BJ (cell line): Measurements from ENCODE around the gene CLMN. TPM values are rescaled to one million over a fixed set of nuclear protein-coding genes. Genes with fewer than 3 reads are reported as not detected.

Source experiments
- CTCF ChIA-PET: fragments of 350-600 bp; formaldehyde crosslinking; extraction: SDS; loops from one replicate; lab custom pipeline; 2021; ENCODE audit warnings: antibody characterized with exemption, inconsistent platforms; lab: Yijun Ruan, JAX
- POLR2A ChIA-PET: fragments of 300-600 bp; sonication (Branson Sonifier 250); formaldehyde crosslinking; extraction: SDS; loops from one replicate; lab custom pipeline; 2021; ENCODE audit warnings: antibody characterized with exemption; lab: Charles Lee
- DNase-seq: peaks from one replicate; pipeline ENCODE4 v3.0.0-alpha.2; 2011; ENCODE audit warnings: low read depth
- H3K27me3 ChIP-seq: 2 replicates; pipeline ENCODE4 v1.6.0; 2011; ENCODE audit warnings: low read length; ENCODE audit not compliant: control insufficient read depth, insufficient read depth
- H3K36me3 ChIP-seq: 2 replicates; pipeline ENCODE4 v1.5.1; 2011; ENCODE audit warnings: low read length; ENCODE audit not compliant: control insufficient read depth, insufficient read depth
- H3K4me3 ChIP-seq: 2 replicates; pipeline ENCODE4 v1.5.1; 2011; ENCODE audit warnings: low read depth, mild to moderate bottlenecking, control low read depth, low read length
- polyA plus RNA-seq: library from polyadenylated mRNA; depleted of rRNA; stranded (reverse); fragments of >200 nt; gene quantifications from 2 replicates; pipeline ENCODE4 v1.2.3, GENCODE V29; 2011
- TF ChIP-seq, protein P1 (sequence below): IDR thresholded peaks from 2 replicates; pipeline ENCODE4 v1.5.1; 2011; ENCODE audit warnings: low read depth, mild to moderate bottlenecking, control low read depth, inconsistent platforms, low read length, moderate library complexity; ENCODE audit not compliant: insufficient read depth

Gene CLMN
- polyA plus RNA-seq, 1 experiment, result 0.13 TPM

DNA sequence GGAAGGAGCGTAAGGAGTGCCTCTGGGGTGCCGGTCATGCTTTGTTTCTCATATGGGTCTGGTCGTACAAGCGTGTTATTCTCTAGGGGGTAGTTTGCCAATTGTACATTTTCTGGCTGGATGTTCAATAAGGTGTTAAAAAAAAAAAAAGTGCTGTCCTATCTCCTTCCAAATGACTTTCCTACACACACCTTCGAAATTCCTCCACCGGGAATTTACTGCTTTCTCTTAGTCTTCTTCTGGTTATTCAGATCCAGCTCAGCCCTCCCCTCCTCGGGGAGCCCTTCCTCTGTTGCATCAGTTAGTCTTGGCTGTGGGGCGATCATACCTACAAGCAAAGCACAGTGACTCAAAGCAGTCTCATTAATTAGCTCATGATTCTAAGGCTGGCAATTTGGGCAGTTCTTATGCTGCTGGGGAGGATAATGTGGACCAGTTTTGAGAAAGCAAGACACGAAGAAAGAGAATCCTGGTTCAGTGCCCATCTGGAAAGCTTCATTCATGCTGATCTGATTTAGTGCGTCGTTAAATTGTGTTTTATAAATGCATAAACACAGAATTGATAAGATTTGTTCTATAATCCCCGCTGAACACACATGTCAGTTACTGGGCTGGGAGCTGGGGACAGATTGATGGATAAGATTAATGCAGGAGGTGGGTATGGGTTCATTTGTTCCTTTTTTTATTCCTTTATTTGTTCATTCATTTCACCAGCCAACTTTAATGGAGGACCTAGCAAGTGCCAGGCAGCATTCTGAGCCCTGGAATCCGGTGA lies 9.2 kb upstream of the CLMN start:
- no peak overlapping the region for H3K4me3 ChIP-seq

DNA sequence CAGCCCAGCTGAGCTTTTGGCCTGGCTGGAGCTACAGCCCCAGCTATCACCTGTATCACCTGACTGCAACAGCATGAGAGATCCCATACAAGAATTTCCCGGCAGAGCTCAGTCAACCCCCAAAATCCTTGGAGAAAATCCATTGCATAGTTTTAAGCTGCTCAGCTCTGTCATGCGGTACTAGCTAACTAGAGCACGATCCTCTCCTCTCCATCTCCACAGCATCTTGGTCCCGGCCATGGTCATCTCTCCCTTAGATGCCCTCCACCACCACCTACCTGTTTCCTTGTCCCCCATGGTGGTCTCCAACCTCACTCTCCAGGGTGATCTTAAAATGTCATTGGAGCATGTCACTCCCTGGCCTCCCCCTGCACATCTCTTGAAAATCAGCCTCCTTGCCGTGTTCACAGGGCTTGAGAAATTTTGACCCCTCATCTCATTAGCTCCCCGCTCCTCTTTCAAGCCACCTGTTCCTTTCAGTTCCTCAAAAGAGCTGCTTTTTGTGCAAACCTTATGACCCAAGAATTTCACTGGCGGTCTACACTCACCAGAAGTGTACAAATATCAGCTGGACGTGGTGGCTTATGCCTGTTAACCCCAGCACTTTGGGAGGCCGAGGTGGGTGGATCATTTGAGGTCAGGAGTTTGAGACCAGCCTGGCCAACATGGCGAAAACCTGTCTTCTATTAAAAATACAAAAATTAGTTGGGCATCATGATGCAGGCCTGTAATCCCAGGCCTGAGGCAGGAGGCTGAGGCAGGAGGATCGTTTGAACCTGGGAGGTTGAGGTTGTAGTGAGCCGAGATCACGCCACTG lies 8.1 kb upstream of the CLMN start:
- ChIA-PET POLR2A (no interaction called here), CTCF (no interaction called here)
- DNase-seq, result no peak
- H3K4me3 ChIP-seq, result no peak overlapping the region
- H3K27me3 ChIP-seq, result no peaks in the 10 kb centered on the region
- no peaks in the 10 kb centered on the region for H3K36me3 ChIP-seq
- TF ChIP-seq, protein P1, sequence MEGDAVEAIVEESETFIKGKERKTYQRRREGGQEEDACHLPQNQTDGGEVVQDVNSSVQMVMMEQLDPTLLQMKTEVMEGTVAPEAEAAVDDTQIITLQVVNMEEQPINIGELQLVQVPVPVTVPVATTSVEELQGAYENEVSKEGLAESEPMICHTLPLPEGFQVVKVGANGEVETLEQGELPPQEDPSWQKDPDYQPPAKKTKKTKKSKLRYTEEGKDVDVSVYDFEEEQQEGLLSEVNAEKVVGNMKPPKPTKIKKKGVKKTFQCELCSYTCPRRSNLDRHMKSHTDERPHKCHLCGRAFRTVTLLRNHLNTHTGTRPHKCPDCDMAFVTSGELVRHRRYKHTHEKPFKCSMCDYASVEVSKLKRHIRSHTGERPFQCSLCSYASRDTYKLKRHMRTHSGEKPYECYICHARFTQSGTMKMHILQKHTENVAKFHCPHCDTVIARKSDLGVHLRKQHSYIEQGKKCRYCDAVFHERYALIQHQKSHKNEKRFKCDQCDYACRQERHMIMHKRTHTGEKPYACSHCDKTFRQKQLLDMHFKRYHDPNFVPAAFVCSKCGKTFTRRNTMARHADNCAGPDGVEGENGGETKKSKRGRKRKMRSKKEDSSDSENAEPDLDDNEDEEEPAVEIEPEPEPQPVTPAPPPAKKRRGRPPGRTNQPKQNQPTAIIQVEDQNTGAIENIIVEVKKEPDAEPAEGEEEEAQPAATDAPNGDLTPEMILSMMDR, result no peak

More for the DNA sequence above, 9.2 kb upstream of the CLMN start:
- ChIA-PET POLR2A (no interaction called here), CTCF (interaction anchor here (0.6 to 1.1 kb wide), 3 partner anchors 12 to 60 kb away, joined by 3 to 5 read pairs (median 3); no protein-coding TSS in a partner anchor)
- Histone ChIP-seq H3K27me3 (no peaks in the 10 kb centered on the region), H3K36me3 (no peaks in the 10 kb centered on the region)
- no peak for DNase-seq
- TF ChIP-seq, protein P1, result no peak

DNA sequence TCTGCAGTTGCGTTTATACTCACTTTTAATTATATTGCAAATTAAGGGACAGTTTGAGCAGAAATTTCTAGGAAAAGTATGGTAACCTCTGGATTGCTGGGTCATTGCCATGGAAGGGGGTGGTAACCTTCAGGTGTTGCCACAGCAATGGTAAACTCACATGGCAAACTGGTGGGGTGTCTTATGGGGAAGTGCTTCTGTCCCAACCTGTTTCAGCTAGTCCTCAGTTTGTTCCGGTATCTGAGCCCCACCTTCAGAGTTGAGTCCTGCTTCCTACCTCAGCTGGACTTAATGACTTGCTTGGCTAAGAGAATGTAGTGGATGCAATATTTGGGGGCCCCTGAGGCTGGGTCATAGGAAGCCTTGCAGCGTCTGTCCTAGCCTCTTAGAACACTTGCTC lies 7.3 kb upstream of the CLMN start:
- no peak for DNase-seq
- TF ChIP-seq, protein P1, result no peak

DNA sequence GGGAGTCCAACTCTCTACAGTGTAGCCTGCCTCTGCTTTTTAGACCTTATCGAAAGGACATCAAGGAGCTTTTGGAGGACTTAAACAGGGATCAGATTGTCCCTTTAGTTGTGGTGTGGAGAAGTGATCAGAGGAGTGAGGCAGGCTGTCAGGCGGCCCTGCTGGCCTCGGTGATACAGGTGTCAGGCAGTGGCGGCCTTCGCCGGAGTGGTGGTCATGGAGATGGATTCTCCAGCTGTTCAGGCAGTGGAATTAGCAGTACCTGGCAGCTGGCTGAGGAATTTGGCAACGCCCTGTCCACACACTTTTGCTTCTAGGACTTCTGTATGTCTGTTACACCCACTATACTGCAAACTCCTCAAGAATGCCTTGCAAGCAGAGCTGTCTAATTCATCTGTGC lies 4.2 kb upstream of the CLMN start:
- Histone ChIP-seq H3K4me3 (no peak overlapping the region), H3K27me3 (peaks cover 3% of the 10 kb centered on the region), H3K36me3 (no peaks in the 10 kb centered on the region)
- no peak for DNase-seq
- ChIA-PET POLR2A (no interaction called here), CTCF (no interaction called here)
- TF ChIP-seq, protein P1, result no peak

More for the DNA sequence above, 7.3 kb upstream of the CLMN start:
- ChIA-PET CTCF (no interaction called here), POLR2A (no interaction called here)
- Histone ChIP-seq H3K36me3 (no peaks in the 10 kb centered on the region), H3K27me3 (no peaks in the 10 kb centered on the region), H3K4me3 (no peak overlapping the region)

DNA sequence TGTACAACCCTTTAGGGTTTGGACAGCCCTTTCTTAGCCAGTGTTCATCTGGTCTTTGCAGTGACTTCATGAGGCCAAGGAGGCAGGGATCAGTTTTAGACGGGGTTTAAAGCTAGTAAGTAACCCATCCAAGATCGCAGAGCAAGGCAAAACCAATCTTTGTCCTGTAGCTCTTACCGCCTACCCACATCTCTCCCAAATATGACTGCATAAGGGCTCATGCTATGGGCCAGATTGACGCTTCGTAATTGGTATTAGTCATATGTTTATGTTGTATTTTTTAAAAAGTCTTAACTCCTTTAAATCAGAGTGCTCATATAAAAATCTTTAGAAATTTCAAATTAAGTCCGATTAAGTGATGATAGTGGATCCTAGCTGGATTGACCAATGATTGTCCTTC lies 3.7 kb upstream of the CLMN start:
- Histone ChIP-seq H3K27me3 (peaks cover 4% of the 10 kb centered on the region), H3K4me3 (no peak overlapping the region), H3K36me3 (no peaks in the 10 kb centered on the region)
- no peak for DNase-seq
- CTCF ChIA-PET, result no interaction called here
- POLR2A ChIA-PET, result no interaction called here
- TF ChIP-seq, protein P1, result no peak
